Mesenchymal stem cell (in vitro differentiated cells and primary cell): ENCODE results near the gene TNFSF8.

ENCODE experiments used
- DNase-seq: peaks from one replicate; pipeline ENCODE4 v3.0.0-alpha.2; 2013
- H2AFZ ChIP-seq: one replicate; pipeline ENCODE4 v1.6.1; 2013; ENCODE audit warnings: low read depth, mild to moderate bottlenecking, control low read depth, inconsistent platforms, low read length, moderate library complexity
- H2AK5ac ChIP-seq: 2 replicates; pipeline ENCODE4 v1.6.1; 2013; ENCODE audit warnings: low read length, moderate library complexity, mild to moderate bottlenecking, inconsistent platforms; ENCODE audit not compliant: severe bottlenecking
- H2BK120ac ChIP-seq: one replicate; pipeline ENCODE4 v1.6.1; 2013; ENCODE audit warnings: low read depth, mild to moderate bottlenecking, inconsistent platforms, low read length, moderate library complexity
- H2BK12ac ChIP-seq, 2 experiments: one replicate each; pipeline ENCODE4 v1.6.1; 2013; ENCODE audit warnings: inconsistent platforms in 2 of 2, low read length in 2 of 2, mild to moderate bottlenecking in 2 of 2, moderate library complexity in 2 of 2, control low read depth in 1 of 2
- H2BK15ac ChIP-seq: one replicate; pipeline ENCODE4 v1.6.1; 2013; ENCODE audit warnings: mild to moderate bottlenecking, low read depth, inconsistent platforms; ENCODE audit not compliant: poor library complexity, severe bottlenecking
- H2BK5ac ChIP-seq: 2 replicates; pipeline ENCODE4 v1.6.1; 2013; ENCODE audit warnings: low read depth, mild to moderate bottlenecking, low read length, control low read depth, inconsistent platforms; ENCODE audit not compliant: poor library complexity, severe bottlenecking
- H3K14ac ChIP-seq, 2 experiments: one replicate each; pipeline ENCODE4 v1.6.1; 2013; ENCODE audit warnings: inconsistent platforms in 2 of 2, low read length in 2 of 2, control low read depth in 1 of 2, mild to moderate bottlenecking in 1 of 2, moderate library complexity in 1 of 2
- H3K18ac ChIP-seq, 2 experiments: one replicate each; pipeline ENCODE4 v1.6.1; 2013; ENCODE audit warnings: inconsistent platforms in 2 of 2, low read length in 2 of 2, control low read depth in 1 of 2, low read depth in 1 of 2, mild to moderate bottlenecking in 1 of 2
- H3K23ac ChIP-seq, 2 experiments: one replicate each; pipeline ENCODE4 v1.6.1; 2013; ENCODE audit warnings: inconsistent platforms in 2 of 2, low read length in 2 of 2, mild to moderate bottlenecking in 2 of 2, moderate library complexity in 2 of 2, control low read depth in 1 of 2
- H3K27ac ChIP-seq: 2 replicates; pipeline ENCODE4 v1.5.1; 2013; ENCODE audit warnings: mild to moderate bottlenecking, moderate library complexity, low read length, control low read depth, inconsistent platforms; ENCODE audit not compliant: poor library complexity, severe bottlenecking
- H3K27me3 ChIP-seq, 2 experiments: 2 replicates each; pipeline versions ENCODE4 v1.6.1 to v1.7.0; 2013; ENCODE audit warnings: low read length in 2 of 2, mild to moderate bottlenecking in 2 of 2, moderate library complexity in 2 of 2, control low read depth in 1 of 2, inconsistent platforms in 1 of 2; ENCODE audit not compliant: control insufficient read depth in 1 of 2, insufficient read depth in 1 of 2
- H3K36me3 ChIP-seq, 2 experiments: 2 replicates each; pipeline versions ENCODE4 v1.6.1 to v1.7.0; 2013; ENCODE audit warnings: low read length in 2 of 2, control low read depth in 1 of 2, inconsistent platforms in 1 of 2, low read depth in 1 of 2, mild to moderate bottlenecking in 1 of 2; ENCODE audit not compliant: insufficient read depth in 2 of 2, control insufficient read depth in 1 of 2
- H3K4ac ChIP-seq, 2 experiments: one replicate each; pipeline ENCODE4 v1.6.1; 2013; ENCODE audit warnings: inconsistent platforms in 2 of 2, low read length in 2 of 2, mild to moderate bottlenecking in 2 of 2, moderate library complexity in 2 of 2, control low read depth in 1 of 2, low read depth in 1 of 2
- H3K4me1 ChIP-seq: 2 replicates; pipeline ENCODE4 v1.6.1; 2013; ENCODE audit warnings: low read depth, low read length, control low read depth; ENCODE audit not compliant: control insufficient read depth, insufficient read depth
- H3K4me2 ChIP-seq: 2 replicates; pipeline ENCODE4 v1.6.1; 2013; ENCODE audit warnings: low read length, mild to moderate bottlenecking, inconsistent platforms; ENCODE audit not compliant: poor library complexity, severe bottlenecking
- H3K4me3 ChIP-seq, 2 experiments: 2 replicates each; pipeline versions ENCODE4 v1.5.1 to v1.7.0; 2013; ENCODE audit warnings: low read length in 2 of 2, mild to moderate bottlenecking in 2 of 2, control low read depth in 1 of 2, low read depth in 1 of 2; ENCODE audit not compliant: insufficient read depth in 1 of 2
- H3K79me1 ChIP-seq: replicated peaks from 2 replicates; pipeline ENCODE4 v1.6.1; 2013; ENCODE audit warnings: mild to moderate bottlenecking, control low read depth, low read length, inconsistent platforms; ENCODE audit not compliant: poor library complexity, severe bottlenecking
- H3K9ac ChIP-seq: 2 replicates; pipeline ENCODE4 v1.7.0; 2013; ENCODE audit warnings: mild to moderate bottlenecking, low read length, moderate library complexity
- H3K9me3 ChIP-seq: 2 replicates; pipeline ENCODE4 v1.7.0; 2013; ENCODE audit warnings: mild to moderate bottlenecking, low read length; ENCODE audit not compliant: control insufficient read depth
- H4K8ac ChIP-seq: one replicate; pipeline ENCODE4 v1.6.1; 2013; ENCODE audit warnings: inconsistent platforms, mild to moderate bottlenecking, low read length, moderate library complexity
- H4K91ac ChIP-seq: one replicate; pipeline ENCODE4 v1.6.1; 2013; ENCODE audit warnings: mild to moderate bottlenecking, low read length, inconsistent platforms
- WGBS: methylation state at CpG from one replicate; pipeline ENCODE4 v1.1.7; 2013; ENCODE audit warnings: mixed read lengths; 5-methylcytosine and 5-hydroxymethylcytosine counted together

TNFSF8 gene

DNA sequence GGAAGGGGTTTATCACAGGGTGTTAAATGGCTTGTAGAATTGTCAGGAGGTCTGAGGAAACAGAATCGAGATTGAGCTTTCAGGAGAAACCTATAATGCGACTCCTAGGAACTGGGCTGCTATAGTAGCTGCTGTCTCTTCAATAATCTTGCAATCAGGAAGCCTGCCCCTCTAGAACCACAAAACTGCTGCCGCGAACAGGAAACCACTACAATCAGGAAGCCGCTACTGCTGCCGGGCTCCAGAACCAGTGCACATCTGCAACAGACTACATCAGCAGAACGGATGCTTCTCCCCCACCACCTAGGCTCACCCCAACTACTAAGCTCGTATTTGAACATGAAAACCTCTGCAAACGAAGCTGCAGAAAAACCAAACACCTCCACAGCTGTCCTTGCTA, 31.6 kb downstream of the TNFSF8 start:
- Histone ChIP-seq H3K18ac (peak overlapping the region; percentile 1 to 75), H4K91ac (no peak overlapping the region), H3K23ac (no peak overlapping the region), H3K27ac (no peak overlapping the region), H3K4me3 (no peak overlapping the region), H2BK5ac (no peak overlapping the region), H2BK120ac (peak overlapping the region; percentile 55), H4K8ac (peak overlapping the region; percentile 64), H3K9me3 (no peaks in the 10 kb centered on the region), H3K79me1 (no peaks in the 10 kb centered on the region), H3K4me2 (no peak overlapping the region), H2AK5ac (no peak overlapping the region), H2BK12ac (no peak overlapping the region), H3K9ac (no peak overlapping the region), H2AFZ (no peak overlapping the region), H3K4me1 (no peaks in the 10 kb centered on the region), H2BK15ac (no peak overlapping the region), H3K36me3 (no peaks in the 10 kb centered on the region), H3K27me3 (no peaks in the 10 kb centered on the region), H3K4ac (no peak overlapping the region), H3K14ac (no peak overlapping the region)
- WGBS: 64% methylated on average over 8 of the region's 9 CpGs
- peak; percentile 24 for DNase-seq

DNA sequence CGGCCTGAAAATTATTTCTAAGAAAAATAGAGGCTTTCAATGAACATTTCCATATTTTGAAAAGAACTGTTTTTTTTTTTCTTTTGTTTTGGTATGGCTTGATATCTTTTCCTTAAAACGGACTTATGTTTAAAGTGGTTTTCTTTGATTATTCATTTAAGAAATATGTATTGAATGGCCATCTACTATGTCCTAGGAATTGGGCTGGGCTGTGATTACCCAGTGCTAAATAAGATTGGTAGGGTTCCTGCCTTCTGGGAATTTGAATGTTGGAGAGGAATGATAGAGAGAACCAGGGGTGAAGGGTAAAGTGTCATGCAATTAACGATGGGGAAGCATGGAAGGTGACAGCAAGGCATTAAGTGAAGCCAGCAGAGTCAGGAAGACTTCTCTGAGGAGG, 33.2 kb downstream of the TNFSF8 start:
- Histone ChIP-seq H3K27me3 (no peaks in the 10 kb centered on the region), H2BK15ac (no peak overlapping the region), H3K36me3 (no peaks in the 10 kb centered on the region), H4K91ac (no peak overlapping the region), H3K23ac (no peak overlapping the region), H3K79me1 (no peaks in the 10 kb centered on the region), H2AK5ac (no peak overlapping the region), H2BK5ac (no peak overlapping the region), H3K4ac (peak overlapping the region in 1 of 2 experiments; percentile 68), H2AFZ (no peak overlapping the region), H2BK120ac (no peak overlapping the region), H3K9ac (no peak overlapping the region), H3K18ac (peak overlapping the region in 1 of 2 experiments; percentile 68), H3K14ac (no peak overlapping the region), H3K4me2 (no peak overlapping the region), H2BK12ac (peak overlapping the region; percentile 28 to 45), H3K27ac (no peak overlapping the region), H4K8ac (no peak overlapping the region), H3K9me3 (no peaks in the 10 kb centered on the region), H3K4me3 (no peak overlapping the region), H3K4me1 (no peaks in the 10 kb centered on the region)
- no peak for DNase-seq
- 72% methylated on average over 3 of the region's 3 CpGs for WGBS

- no peak overlapping the region for H3K14ac ChIP-seq
- no peaks in the 10 kb centered on the region for H3K9me3 ChIP-seq
- H3K27ac ChIP-seq: no peak overlapping the region
- H4K91ac ChIP-seq: no peak overlapping the region
- H3K23ac ChIP-seq: no peak overlapping the region
- no peak overlapping the region for H2BK5ac ChIP-seq
- H2AFZ ChIP-seq: no peak overlapping the region
- no peaks in the 10 kb centered on the region for H3K79me1 ChIP-seq
- H3K4me3 ChIP-seq: peak overlapping the region in 1 of 2 experiments; percentile 32
- H3K4me1 ChIP-seq: no peaks in the 10 kb centered on the region
- no peak overlapping the region for H3K4me2 ChIP-seq
- no peak overlapping the region for H3K18ac ChIP-seq
- H4K8ac ChIP-seq: no peak overlapping the region
- no peak overlapping the region for H2AK5ac ChIP-seq
- H3K36me3 ChIP-seq: no peaks in the 10 kb centered on the region
- no peak overlapping the region for H2BK120ac ChIP-seq
- H2BK12ac ChIP-seq: no peak overlapping the region
- no peaks in the 10 kb centered on the region for H3K27me3 ChIP-seq
- no peak overlapping the region for H2BK15ac ChIP-seq
- no peak for DNase-seq
- H3K4ac ChIP-seq: no peak overlapping the region
- peak overlapping the region; percentile 76 for H3K9ac ChIP-seq
Observed at GRCh38 chr9:114896344-114896743, 34.0 kb downstream of the TNFSF8 start.

GRCh38 chr9:114895521-114895991, 34.8 kb downstream of the TNFSF8 start:
- H3K27me3 ChIP-seq: no peaks in the 10 kb centered on the region
- H3K36me3 ChIP-seq: no peaks in the 10 kb centered on the region
- H2BK12ac ChIP-seq: no peak overlapping the region
- DNase-seq: peak; percentile 79
- no peak overlapping the region for H3K14ac ChIP-seq
- H3K79me1 ChIP-seq: no peaks in the 10 kb centered on the region
- peak overlapping the region; percentile 46 for H3K27ac ChIP-seq
- peak overlapping the region; percentile 76 for H3K9ac ChIP-seq
- H2AK5ac ChIP-seq: no peak overlapping the region
- H2BK5ac ChIP-seq: no peak overlapping the region
- no peak overlapping the region for H4K91ac ChIP-seq
- H3K4ac ChIP-seq: peak overlapping the region in 1 of 2 experiments; percentile 44
- no peak overlapping the region for H2AFZ ChIP-seq
- no peak overlapping the region for H2BK15ac ChIP-seq
- peak overlapping the region; percentile 7 to 35 for H3K18ac ChIP-seq
- H3K23ac ChIP-seq: no peak overlapping the region
- H3K4me3 ChIP-seq: peak overlapping the region in 1 of 2 experiments; percentile 12
- no peaks in the 10 kb centered on the region for H3K9me3 ChIP-seq
- H4K8ac ChIP-seq: no peak overlapping the region
- no peak overlapping the region for H3K4me2 ChIP-seq
- no peaks in the 10 kb centered on the region for H3K4me1 ChIP-seq
- no peak overlapping the region for H2BK120ac ChIP-seq
